GM21367 (cell line): ENCODE data around the gene RNFT1.
"Not testable (repeated sequence)": the region's sequence is repeated elsewhere in the genome, so short reads cannot be mapped to it uniquely, and the experiment has no call there.

ENCODE experiments used
- ATAC-seq: cut with Tn5 transposase; IDR thresholded peaks from one replicate; pipeline ENCODE4 v1.9.1; 2021; ENCODE audit not compliant: unreplicated experiment

RNFT1 gene

GRCh38 chr17:59930768-59931167 is 33.8 kb downstream of the RNFT1 start:
- not testable (repeated sequence) for ATAC-seq

- ATAC-seq, result not testable (repeated sequence)
Measured at GRCh38 chr17:59930121-59930520, 34.4 kb downstream of the RNFT1 start.

- ATAC-seq, result not testable (repeated sequence)
Measured at GRCh38 chr17:59920637-59921036, 43.9 kb downstream of the RNFT1 start.

- ATAC-seq, result no peak
Measured at GRCh38 chr17:59916446-59916845, 48.1 kb downstream of the RNFT1 start.

GRCh38 chr17:59914274-59914854 is 50.2 kb downstream of the RNFT1 start:
- ATAC-seq, result no peak

- ATAC-seq, result no peak
Measured at GRCh38 chr17:59907467-59907866, 57.1 kb downstream of the RNFT1 start.

GRCh38 chr17:59903455-59903854 is 61.1 kb downstream of the RNFT1 start:
- no peak for ATAC-seq
